GM18508 (cell line): ENCODE data around the gene OR2F1.
"Not testable (repeated sequence)": the region's sequence is repeated elsewhere in the genome, so short reads cannot be mapped to it uniquely, and the experiment has no call there.

Experiments
- ATAC-seq: cut with Tn5 transposase; IDR thresholded peaks from one replicate; pipeline ENCODE4 v1.9.1; 2021; ENCODE audit warnings: moderate number of reproducible peaks; ENCODE audit not compliant: insufficient read depth, unreplicated experiment

Gene OR2F1

DNA sequence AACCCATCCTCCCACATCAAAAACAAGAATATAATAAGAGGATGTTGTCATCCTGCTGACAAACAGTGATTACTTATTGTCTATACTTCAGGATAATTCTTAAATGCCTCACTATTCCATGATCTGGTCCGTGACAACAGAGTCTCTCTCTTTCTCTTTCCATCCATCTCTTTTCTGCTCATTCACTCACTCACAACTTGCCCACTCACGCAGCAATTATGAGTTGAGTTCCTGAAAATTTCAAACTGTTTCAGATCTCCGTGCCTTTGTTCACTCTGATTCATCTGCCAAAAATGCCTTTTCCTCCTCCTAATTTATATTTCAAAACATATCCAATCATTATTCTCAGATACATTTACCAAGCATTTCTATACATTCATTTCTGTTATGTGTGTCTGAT is 46.9 kb downstream of the OR2F1 start:
- ATAC-seq: no peak

DNA sequence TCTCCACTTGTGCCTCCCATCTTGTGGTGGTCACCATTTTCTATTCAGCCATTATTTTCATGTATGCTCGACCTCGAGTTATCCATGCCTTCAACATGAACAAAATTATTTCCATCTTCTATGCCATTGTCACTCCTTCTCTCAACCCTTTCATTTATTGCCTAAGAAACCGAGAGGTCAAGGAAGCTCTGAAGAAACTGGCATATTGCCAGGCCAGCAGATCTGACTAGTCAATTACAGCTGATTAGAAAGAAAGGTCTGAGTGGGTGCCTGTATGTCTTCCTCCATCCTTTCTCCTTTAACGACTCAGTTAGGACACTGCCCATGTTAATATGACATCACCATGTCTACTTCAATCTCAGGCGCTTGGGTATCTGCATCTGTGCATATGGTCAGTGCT is 50.1 kb downstream of the OR2F1 start:
- ATAC-seq: no peak

DNA sequence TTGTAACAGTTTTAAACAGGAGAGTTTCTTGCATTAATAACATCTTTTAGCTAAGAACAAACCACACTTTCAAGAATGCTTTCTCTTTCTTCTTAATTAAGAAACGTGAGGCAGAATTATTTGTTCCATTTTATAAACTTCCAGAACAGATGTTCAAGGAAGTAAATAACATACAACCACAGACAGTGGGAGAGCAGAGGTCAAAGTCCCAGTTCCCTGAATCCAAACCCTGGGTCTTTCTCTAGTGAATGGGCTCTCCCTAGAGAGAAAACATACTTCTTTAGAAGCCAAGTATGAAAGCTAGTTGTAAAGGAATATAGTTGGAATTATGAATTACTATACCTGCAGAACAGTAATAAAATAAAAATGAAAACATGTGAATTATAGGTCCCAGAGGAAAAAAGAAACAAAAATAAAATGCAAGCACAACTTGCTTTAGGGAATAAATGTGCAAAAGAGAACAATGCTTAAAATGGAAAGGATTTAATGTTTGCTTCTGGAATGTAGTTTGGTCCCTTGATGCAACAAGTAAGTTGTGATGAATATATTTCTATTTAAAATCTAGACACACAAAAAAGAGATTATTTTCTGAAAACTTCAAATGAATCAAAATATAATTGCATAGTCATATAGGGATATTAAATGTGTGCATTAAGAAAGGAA is 51.5 kb downstream of the OR2F1 start:
- no peak for ATAC-seq

DNA sequence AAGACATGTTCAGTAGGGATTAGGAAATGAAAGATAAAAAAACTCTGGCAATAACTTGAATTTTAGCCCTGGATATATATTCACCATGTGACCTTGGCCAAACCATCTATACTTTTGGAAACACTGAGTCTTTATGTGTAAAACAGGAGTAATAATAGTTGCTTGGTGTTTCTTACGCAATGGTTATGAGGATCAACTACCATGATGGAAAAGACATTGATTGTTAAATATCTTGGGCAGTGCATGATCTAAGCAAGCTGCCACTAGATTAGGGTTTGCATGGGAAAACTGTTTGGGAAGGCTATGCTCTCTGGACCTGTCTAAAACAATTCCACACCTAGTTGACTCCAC is 52.0 kb downstream of the OR2F1 start:
- no peak for ATAC-seq

- no peak for ATAC-seq
Measured at GRCh38 chr7:144009361-144009760, 54.7 kb downstream of the OR2F1 start.

DNA sequence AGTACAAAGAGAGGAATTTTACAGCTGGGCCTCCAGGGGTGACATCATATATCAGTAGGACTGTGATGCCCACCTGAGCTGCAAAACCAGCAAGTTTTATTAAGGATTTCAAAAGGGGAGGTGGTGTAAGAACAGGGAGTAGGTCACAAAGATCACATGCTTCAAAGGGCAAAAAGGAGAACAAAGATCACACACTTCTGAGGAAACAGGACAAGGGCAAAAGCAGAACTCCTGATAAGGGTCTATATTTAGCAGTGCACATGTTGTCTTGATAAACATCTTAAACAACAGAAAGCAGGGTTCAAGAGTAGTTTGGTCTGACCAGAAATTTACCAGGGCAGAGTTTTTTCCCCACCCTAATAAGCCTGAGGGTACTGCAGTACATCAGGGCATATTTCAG is 55.4 kb downstream of the OR2F1 start:
- not testable (repeated sequence) for ATAC-seq

DNA sequence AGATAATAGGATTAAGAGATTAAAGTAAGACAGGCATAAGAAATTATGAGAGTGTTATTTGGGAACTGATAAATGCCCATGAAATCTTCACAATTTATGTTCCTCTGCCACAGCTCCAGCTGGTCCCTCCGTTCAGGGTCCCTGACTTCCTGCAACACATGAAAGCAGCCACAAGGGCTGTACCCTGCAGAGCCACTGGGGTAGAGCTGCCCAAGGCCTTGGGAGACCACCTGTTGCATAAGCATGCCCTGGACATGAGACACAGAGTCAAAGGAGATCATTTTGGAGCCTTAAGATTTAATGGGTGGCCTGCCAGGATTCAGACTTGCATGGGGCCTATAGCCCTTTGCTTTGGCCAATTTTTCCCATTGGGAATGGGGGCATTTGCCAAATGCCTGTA is 56.2 kb downstream of the OR2F1 start:
- not testable (repeated sequence) for ATAC-seq

DNA sequence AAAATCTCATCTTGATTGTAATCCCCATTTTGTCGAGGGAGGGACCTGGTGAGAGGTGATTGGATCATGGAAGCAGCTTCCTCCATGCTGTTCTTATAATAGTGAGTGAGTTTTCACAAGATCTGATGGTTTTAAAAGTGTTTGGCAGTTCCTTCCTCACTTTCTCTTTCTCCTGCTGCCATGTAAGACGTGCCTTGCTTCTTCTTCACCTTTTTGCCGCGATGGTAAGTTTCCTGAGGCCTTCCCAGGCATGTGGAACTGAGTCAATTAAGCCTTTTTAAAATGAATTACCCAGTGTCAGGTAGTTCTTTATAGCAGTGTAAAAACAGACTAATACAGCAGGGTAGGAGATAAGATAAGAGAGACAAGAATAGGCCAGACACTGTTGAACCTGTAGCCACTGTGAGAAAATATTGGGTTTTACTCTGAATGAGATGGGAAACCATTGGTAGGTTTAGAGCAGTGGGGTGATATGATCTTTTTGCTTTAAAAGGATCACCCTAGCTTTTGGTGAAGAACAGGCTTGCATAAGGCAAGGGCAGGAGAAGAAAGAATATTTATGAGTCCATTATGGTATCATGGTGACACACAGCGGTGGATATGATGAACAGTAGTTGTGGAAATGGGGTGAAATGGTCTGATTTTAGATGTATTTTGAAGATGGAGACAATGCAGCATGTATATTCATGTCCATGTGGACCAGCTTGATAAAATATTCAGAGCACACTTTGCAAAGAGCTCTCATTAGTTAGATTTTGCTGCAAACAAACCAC is 57.0 kb downstream of the OR2F1 start:
- no peak for ATAC-seq
